ENCODE measurements around the gene KCNC2. TPM values are rescaled to one million over a fixed set of nuclear protein-coding genes. Genes with fewer than 3 reads are reported as not detected.

KCNC2 gene
- total RNA-seq, 1 experiment from 2014 or later: not detected

Other genes starting within 250 kb of the KCNC2 start
- 34.0 and 50.2 TPM in 2 replicates for gene CAPS2, start 120.5 kb upstream of the KCNC2 start, total RNA-seq (2014; rRNA removed; shearing (Covaris generic); ENCODE audit: low replicate concordance)
- gene GLIPR1L1, start 124.8 kb upstream of the KCNC2 start, total RNA-seq (2014; rRNA removed; shearing (Covaris generic); ENCODE audit: low replicate concordance): not detected in 2 replicates
- gene GLIPR1L2, start 181.2 kb upstream of the KCNC2 start, total RNA-seq (2014; rRNA removed; shearing (Covaris generic); ENCODE audit: low replicate concordance): 0.07 TPM in 1 of 2 replicates, not detected in the other